Mucosa of descending colon (tissue), 3 donors: ENCODE measurements around the gene ITGAE. TPM values are rescaled to one million over a fixed set of nuclear protein-coding genes. Genes with fewer than 3 reads are reported as not detected.

ENCODE experiments used
- ATAC-seq: fragments of 200-7000 bp; cut with Tn5 transposase; one replicate; pipeline ENCODE4 v1.9.1; 2020; ENCODE audit warnings: mild to moderate bottlenecking, moderate library complexity
- DNase-seq, 3 donors: peaks; one replicate each; pipeline ENCODE4 v3.0.0-alpha.2; 2020
- H3K36me3 ChIP-seq: fragments of 200-600 bp; one replicate; pipeline ENCODE4 v1.8.0; 2021; ENCODE audit warnings: low read depth, mild to moderate bottlenecking
- H3K4me1 ChIP-seq: fragments of 200-600 bp; one replicate; pipeline ENCODE4 v1.8.0; 2021; ENCODE audit warnings: low read depth, mild to moderate bottlenecking
- H3K4me3 ChIP-seq: fragments of 200-600 bp; one replicate; pipeline ENCODE4 v1.8.0; 2021; ENCODE audit warnings: mild to moderate bottlenecking
- H3K9me3 ChIP-seq: fragments of 200-600 bp; one replicate; pipeline ENCODE4 v1.8.0; 2021; ENCODE audit warnings: mild to moderate bottlenecking
- intact Hi-C, 2 donors: fragments of 100-400 bp; cut with DNase I in 1 of 2; cut with micrococcal nuclease in 1 of 2; formaldehyde crosslinking; loops; one replicate each; pipeline versions ENCODE4 v1.11.0 to v1.11.1; 2022; cut with DNase I, micrococcal nuclease
- total RNA-seq, 3 donors: library from RNA; stranded (reverse); fragmentation: NEBNext Ultra II Directional in 2 of 3; extraction: Animal tissue kit (Norgen Biotek cat#: 25700) in 2 of 3; gene quantifications; one replicate each; pipeline versions ENCODE4 v1.2.1 to v1.2.4, GENCODE V29; 2021 to 2023
- TF ChIP-seq, protein P1 (sequence below): fragments of 200-600 bp; IDR thresholded peaks from one replicate; pipeline ENCODE4 v1.8.0; 2022; ENCODE audit warnings: antibody characterized with exemption, mild to moderate bottlenecking
- donor health status: DM: no; HTN: no; CAD: no; lungs with moderate emphysema.
- donor health status: DM: no; HTN: no; CAD: no.
- donor health status: DM: no; HTN: yes; CAD: no.

The ITGAE gene
- total RNA-seq, 3 donors from 2014 or later, result 17.2 to 24.1 (median 17.6) TPM

DNA sequence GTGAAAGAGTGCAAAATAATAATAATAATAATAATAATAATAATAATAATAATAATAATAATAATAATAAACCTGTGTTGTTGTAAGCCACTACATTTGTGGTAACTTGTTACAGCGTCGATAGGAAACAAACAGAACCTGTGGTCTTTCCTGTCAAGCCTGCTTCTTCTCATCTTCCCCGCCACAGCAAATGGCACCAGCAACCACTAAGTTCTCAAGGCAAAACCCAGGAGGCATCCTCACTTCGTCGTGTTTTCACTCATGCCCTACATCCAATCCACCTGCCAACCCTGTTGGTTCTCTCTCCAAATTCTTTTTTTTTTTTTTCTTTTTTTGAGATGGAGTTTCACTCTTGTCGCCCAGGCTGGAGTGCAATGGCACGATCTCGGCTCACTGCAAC lies 34.2 kb downstream of the ITGAE start:
- intact Hi-C loops, result no loop called here
- no peak for DNase-seq
- TF ChIP-seq, protein P1, sequence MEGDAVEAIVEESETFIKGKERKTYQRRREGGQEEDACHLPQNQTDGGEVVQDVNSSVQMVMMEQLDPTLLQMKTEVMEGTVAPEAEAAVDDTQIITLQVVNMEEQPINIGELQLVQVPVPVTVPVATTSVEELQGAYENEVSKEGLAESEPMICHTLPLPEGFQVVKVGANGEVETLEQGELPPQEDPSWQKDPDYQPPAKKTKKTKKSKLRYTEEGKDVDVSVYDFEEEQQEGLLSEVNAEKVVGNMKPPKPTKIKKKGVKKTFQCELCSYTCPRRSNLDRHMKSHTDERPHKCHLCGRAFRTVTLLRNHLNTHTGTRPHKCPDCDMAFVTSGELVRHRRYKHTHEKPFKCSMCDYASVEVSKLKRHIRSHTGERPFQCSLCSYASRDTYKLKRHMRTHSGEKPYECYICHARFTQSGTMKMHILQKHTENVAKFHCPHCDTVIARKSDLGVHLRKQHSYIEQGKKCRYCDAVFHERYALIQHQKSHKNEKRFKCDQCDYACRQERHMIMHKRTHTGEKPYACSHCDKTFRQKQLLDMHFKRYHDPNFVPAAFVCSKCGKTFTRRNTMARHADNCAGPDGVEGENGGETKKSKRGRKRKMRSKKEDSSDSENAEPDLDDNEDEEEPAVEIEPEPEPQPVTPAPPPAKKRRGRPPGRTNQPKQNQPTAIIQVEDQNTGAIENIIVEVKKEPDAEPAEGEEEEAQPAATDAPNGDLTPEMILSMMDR, result no peak
- no peak overlapping the region for H3K4me3 ChIP-seq
- H3K9me3 ChIP-seq, result no peaks in the 10 kb centered on the region
- H3K4me1 ChIP-seq, result no peaks in the 10 kb centered on the region
- H3K36me3 ChIP-seq, result no peaks in the 10 kb centered on the region
- no peak for ATAC-seq

GRCh38 chr17:3765981-3766380 lies 35.0 kb downstream of the ITGAE start:
- no peaks in the 10 kb centered on the region for H3K4me1 ChIP-seq
- TF ChIP-seq, protein P1, result no peak
- intact Hi-C loops, result no loop called here
- H3K4me3 ChIP-seq, result no peak overlapping the region
- H3K9me3 ChIP-seq, result no peaks in the 10 kb centered on the region
- ATAC-seq (no peak), DNase-seq (no peak)
- no peaks in the 10 kb centered on the region for H3K36me3 ChIP-seq

DNA sequence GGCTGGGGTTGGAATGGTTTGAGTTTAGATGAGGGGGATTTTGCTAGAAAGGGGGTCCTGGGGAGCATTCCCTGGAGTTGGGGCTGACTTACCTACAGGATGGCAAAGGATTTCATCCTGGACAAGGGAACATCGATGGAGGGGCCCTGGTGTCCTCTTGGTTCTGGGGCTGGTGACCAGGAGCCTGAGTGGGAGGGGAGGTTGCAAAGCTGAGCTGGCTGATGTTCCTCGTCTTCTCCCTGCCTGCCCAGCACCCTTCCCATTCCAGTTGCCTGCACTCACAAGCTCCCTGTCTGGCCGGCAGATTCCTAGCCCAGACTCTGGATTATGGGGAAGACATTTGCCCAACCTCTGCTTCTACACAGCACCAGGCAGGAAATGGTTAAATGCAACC lies 37.2 kb downstream of the ITGAE start:
- no peaks in the 10 kb centered on the region for H3K36me3 ChIP-seq
- H3K4me1 ChIP-seq, result no peaks in the 10 kb centered on the region
- DNase-seq (peak in 1 of 3 donors; percentile 22), ATAC-seq (no peak)
- no peaks in the 10 kb centered on the region for H3K9me3 ChIP-seq
- intact Hi-C loops, result no loop called here
- H3K4me3 ChIP-seq, result no peak overlapping the region
- TF ChIP-seq, protein P1, result no peak

DNA sequence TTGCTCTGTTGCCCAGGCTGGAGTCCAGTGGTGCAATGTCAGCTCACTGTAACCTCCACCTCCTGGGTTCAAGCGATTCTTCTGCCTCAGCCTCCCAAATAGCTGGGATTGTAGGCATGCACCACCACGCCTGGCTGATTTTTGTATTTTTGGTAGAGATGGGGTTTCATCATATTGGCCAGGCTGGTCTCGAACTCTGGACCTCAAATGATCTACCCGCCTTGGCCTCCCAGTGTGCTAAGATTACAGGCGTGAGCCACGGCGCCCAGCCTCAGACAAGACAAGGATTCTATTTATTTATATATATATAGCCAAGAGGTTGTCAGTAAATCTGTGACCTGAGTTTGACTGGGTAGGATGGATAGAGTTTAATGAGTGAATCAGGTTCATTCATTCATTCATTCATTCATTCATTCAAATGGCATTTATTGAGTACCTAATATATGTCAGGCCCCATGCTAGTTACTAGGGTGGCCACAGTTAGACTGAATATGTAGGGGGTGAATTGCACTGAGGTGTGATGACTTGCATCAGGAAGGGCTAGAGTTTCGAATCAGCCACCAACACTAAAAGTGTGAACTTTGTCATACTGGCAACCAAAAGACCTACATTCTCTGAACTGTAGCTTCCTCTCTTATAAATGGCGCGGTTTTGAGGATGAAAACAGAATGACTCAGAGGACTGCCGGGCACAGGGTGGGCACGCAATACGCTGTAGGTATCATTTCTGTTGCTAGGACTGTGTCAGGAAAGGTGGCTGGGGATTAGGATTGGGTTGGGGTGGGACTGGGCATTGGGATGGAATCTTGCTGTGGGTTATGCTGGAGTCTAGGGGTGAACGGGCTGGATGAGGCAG lies 37.8 kb downstream of the ITGAE start:
- Histone ChIP-seq H3K36me3 (no peaks in the 10 kb centered on the region), H3K4me3 (no peak overlapping the region), H3K9me3 (no peaks in the 10 kb centered on the region), H3K4me1 (no peaks in the 10 kb centered on the region)
- ATAC-seq, result peak; percentile 24
- DNase-seq, result no peak
- intact Hi-C loops, result no loop called here
- TF ChIP-seq, protein P1, result no peak

DNA sequence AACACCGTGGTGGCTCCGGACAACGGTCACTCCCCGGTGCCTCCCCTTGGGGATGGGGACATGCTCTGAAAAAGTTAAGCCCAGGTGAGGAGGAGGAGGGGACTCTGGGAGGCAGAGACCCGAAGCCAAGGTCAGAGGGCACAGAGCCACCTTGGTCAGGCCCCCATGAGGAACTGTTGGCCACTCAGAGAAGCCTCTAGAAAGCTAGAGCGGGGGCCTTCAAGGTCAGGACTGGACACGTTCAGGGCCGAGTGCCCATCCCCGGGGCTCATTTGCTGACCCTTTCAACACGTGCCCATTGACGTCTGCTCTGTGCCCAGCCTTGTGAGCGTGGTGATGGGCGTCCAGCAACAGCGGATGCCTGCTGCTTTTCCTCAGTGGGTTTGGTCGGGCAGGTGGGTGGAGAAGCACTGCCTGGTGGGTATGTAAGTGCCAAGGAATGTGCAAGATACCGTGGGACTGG lies 39.0 kb downstream of the ITGAE start:
- TF ChIP-seq, protein P1, result no peak
- Histone ChIP-seq H3K4me1 (no peaks in the 10 kb centered on the region), H3K36me3 (no peaks in the 10 kb centered on the region), H3K9me3 (no peaks in the 10 kb centered on the region), H3K4me3 (no peak overlapping the region)
- no peak for ATAC-seq
- intact Hi-C loops, result no loop called here
- DNase-seq, result no peak
